Activated CD4-positive, alpha-beta T cell treated with anti-CD3 and anti-CD28 coated beads for 24 hours (primary cell): Measurements from ENCODE around the gene UNKL.

Experiments used
- DNase-seq, 2 donors: peaks; one replicate each; pipeline ENCODE4 v3.0.0-alpha.2; 2020; ENCODE audit warnings: low read depth in 2 of 2

The UNKL gene

DNA sequence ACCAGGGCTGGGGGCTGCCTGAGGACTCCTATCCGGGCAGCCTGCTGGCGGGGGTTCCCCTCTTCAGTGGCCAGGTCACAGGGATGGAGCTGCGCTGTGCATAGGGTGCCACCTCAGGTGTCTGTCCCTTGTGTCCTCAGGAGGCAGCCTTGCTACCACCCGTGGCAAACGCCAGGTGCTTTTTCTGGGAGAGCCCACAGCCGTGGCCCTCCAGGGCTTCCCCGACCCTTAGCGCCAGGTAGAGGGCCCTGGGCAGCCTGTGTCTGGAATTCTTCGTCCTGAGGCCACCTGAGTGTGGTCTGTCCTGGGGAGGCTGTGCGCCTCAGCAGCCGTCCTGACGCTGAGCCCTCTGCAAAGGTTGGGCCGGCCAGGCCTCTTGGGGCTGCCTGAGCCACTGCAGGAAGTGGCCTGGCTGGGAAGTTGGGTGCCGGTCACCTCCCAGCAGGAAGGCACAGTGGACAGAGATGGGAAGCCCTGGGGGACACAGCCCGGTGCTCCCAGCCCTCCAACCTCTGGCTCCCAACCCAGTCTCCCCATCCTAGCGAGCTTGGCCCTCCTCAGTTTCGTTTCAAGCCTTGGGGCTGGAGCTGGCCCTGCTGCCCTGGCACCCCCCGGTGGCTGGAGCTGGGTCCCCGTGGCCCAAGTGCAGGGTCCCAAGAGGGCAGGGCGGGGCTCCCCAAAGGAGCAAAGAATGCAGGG, 88.7 kb downstream of the UNKL start:
- no peak for DNase-seq

DNA sequence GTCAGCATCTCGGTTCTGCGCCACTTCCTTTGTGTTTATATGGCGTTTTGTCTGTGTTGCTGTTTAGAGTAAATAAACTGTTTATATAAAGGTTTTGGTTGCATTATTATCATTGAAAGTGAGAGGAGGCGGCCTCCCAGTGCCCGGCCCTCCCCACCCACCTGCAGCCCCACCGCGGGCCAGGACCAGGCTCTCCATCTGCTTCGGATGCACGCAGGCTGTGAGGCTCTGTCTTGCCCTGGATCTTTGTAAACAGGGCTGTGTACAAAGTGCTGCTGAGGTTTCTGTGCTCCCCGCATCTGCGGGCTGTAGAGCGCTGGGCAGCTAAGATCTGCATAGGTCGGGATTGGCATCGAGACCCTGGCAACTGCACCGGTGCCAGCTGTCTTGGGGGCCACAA, 89.2 kb downstream of the UNKL start:
- no peak for DNase-seq

DNA sequence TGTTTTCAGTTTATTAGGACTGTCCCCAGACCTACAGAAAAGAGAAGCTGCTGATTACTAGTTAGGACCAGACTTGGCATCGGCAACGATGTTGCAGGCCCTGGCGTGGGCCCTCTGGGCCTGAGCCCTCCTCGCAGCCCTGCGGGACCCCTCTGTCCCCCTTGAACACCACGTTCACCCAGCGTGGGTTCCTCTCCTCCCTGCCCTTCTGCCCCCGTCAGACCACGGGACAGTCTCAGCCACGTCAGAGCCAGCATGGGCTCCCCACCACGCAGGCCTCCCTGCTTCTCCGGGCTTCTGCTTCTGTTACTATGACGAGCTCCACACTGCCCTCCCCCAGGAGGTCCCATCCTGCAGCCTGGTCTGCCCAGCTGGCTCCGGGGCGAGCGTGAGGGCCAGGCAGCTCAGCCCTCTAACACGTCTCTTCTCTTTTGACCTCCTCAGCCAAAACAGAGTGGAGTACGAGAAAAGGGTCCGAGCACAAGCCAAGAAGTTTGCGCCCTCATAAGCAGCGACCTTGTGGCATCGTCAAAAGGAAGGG, 90.1 kb downstream of the UNKL start:
- no peak for DNase-seq

DNA sequence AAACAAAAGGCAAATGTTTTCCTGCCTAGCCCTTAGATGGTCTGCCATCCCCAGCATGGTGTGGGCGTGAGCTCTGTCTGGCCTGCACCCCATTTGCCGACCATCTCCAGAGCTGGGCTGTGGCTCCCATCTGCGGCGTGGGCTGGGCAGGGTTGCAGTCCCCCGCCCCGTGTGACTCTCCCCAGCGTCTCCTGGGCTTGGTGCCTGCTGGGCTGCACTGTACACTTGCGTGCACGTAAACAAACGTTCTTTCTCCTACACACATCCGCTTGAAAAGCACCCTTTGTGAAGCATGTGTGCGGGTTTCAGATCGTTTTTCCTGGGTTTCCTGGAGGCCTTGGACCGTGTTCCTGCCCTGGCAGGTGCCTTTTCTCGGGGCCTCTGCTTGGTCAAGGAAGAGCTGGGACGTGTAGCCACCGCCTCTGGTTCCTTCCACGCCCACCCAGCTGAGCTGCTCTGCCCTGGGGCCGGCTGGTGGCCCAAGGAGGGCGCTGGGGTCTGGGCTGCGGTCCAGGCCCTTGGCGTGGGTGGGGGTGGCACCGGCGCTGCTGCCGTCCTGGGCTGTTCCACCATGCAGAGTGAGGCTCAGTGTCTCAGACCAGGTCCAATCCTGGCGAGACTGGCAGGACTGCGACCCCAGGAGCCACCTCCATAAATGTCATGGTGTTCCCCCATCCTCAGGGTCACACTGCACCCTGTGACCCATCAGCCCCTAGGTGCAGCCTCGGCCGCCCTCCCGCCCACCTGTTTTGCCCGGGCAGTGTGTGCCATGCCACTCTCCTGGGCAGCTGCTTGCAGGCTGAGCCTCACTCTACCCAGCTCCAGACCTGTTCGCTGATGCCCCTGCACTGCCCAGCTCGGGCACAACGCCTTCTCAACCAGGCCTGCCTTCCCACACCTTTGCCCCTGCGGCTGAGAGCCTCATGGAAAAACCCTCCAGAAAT, 90.9 kb downstream of the UNKL start:
- DNase-seq = no peak

DNA sequence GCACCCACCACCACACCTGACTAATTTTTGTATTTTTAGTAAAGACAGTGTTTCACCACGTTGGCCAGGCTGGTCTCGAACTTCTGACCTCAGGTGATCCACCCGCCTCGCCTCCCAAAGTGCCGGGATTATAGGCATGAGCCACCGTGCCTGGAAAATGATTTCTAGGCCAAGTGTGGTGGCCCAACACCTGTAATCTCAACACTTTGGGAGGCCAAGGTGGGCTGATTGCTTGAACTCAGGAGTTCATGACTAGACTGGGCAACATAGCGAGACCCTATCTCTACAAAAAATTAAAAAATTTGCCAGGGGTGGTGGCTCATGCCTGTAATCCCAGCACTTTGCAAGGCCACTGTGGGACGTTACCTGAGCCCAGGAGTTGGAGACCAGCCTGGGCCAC, 92.1 kb downstream of the UNKL start:
- no peak for DNase-seq

DNA sequence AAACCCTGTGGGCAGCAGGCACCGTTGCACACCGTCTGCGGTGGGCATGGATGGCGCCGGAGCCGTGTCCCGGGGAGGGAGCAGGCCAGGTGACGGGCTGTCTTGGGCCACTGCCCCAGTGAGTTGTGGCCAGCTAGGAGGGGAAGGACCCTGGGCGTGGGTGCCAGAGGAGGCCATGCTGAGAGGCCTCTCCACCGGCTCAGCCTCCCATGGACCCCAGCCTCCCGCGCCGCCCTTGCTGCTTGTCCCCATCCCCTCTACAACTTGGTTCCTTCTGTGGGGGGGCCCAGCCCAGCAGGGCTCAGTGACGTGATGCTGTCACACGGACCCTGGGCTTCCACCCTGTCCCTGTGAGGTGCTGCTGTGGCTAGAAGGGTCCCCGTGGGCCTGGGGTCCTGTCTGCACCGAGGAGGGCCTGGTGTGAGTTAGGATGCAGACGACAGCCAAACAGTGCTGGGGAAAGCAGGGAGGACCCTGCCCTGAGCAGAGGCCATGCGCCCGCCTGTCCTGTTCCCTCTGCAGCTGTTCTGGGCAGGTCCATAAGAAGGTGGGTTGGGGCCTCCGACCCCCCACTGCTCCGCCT, 93.8 kb downstream of the UNKL start:
- no peak for DNase-seq

DNA sequence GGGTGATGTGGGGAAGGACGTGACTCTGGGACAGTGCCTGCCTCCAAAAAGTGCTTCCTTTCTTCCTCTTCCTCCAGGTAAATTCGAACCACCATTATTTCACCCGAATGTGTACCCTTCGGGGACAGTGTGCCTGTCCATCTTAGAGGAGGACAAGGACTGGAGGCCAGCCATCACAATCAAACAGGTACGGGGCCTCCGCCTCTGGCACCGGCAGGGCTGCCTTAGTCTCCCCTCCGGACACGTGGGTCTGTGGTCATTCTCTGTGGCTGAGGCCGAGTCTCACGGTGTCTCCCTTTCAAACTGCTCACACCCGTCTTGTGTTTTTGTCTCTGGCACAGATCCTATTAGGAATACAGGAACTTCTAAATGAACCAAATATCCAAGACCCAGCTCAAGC, 94.4 kb downstream of the UNKL start:
- DNase-seq = no peak

DNA sequence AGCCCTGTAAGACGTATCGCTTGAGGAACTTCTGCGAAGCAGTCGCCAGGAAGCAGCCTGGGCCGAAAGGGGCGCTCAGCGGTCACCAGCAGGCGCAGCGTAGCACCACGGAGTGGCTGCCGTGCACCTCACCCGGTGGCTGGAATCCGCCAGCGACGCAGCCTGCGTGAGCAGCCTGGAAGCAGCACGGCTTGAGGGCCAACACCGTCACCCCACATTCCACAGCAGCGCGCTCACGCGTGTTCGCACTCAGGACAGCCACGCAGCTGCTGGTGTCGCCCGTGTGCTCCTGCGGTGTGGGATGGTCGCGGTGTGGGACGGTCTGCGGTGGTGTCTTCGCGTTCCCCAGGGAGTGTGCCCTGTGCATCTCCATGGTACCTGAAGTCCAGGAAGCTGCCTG, 95.5 kb downstream of the UNKL start:
- no peak for DNase-seq

DNA sequence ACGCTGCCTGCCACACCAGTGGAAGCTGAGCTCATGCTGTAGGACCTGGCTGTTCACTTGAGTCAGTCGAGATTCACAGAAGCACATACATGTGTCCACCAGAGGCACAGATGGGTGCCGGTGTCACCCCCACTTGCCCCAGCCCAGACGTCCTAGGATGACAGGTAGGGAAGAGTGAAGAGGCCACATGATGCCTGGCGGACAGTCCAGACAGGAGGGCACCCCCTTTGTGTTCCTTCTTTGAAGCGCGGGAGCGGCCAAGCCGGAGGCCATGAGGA, 96.3 kb downstream of the UNKL start:
- no peak for DNase-seq

DNA sequence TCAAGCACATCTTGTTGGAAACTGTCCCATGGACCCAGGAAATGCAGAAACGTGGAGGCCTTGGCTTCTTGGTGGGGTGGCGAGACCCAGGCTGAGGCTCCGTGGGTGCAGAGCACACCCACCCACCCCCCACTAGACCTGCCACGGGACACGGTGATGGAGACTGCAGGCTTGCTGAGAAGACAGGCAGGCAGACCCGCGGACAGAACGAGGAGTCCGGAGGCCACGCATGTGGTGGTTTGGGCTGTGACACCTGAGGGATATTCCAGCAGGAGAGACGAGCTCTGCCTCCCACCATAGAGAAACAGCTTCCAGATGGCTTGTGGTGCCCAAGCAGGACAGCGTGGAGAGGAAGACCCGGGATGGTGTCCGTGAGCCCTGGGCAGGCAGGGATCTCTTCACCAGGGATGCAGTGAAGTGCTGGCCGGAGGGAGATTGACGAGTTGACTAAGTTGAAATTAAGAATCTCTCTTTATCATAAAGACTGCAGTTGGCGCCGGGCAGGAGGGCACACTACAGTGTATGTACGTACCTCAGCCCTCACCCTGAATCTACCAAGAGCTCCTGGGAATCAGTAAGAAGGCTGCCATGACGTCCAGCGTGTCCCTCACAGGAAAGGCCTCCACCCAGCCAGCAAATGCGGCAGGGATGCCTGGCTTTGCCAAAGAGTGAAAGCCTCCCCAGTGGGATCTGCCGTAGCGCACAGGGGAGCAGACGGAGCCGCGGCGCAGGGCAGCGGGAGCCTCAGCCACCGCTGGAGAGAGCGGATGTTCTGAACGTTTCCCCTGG, 96.8 kb downstream of the UNKL start:
- no peak for DNase-seq

DNA sequence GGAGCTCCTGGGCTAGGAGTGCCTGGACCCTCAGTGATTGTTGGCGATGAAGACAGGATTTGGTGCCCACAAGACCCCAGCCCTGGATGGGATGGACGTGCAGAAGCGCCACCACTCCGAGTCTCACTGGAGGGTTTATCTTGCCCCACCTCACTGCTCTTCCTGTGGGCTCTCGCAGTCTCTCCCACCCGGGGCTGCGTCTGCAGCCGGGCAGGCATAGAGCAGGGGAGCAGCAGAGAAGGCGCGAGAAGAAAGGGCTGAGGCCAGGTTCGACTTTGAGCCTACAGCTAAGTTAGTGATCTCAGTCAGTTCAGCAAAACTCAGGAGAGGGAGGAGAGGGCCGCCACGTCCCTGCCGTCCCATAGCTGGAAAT, 98.5 kb downstream of the UNKL start:
- DNase-seq = no peak

DNA sequence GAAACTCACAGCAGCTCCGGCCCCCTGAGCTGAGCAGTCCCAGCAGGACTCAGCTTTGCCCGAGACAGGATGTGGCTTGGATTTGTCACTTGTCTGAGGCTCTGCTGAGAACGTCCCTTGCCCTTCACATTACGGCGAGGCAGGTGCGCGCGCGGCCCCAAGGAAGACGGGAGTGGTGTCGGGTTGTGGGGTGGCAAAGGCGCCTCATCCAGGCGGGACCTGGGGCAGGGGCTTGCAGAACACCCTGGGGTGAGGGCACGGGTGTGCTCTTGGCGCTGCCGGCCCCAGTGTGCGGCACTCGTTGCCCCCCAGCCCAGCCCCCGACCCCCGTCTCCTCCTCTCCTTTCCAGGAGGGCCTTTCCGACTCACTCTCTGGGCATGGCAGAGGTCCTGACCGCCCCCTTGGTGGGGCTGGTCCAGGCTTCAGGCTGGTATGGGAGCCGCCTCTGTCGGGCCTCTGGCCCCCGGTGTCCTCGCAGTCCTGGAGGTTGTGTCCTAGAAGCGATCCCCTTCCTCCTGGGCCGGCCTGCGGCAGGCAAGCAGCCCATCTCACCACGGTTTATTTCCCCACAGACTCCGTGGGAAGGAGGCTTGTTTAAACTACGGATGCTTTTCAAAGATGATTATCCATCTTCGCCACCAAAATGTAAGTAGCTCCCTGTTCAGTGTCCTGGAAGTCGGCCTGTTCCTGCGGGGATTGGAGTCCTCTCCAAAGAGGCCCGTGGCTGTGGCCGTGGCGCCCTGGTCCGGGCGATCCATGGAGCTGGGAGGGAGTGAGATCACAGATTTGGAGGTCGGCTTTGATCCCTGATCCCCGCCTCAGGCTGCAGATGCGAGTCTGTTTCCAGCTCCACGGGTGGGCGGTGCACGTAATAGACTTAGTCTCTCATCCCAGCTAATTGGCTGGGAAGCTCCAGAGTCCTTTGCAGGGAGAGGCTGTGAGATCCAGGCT, 99.1 kb downstream of the UNKL start:
- no peak for DNase-seq

DNA sequence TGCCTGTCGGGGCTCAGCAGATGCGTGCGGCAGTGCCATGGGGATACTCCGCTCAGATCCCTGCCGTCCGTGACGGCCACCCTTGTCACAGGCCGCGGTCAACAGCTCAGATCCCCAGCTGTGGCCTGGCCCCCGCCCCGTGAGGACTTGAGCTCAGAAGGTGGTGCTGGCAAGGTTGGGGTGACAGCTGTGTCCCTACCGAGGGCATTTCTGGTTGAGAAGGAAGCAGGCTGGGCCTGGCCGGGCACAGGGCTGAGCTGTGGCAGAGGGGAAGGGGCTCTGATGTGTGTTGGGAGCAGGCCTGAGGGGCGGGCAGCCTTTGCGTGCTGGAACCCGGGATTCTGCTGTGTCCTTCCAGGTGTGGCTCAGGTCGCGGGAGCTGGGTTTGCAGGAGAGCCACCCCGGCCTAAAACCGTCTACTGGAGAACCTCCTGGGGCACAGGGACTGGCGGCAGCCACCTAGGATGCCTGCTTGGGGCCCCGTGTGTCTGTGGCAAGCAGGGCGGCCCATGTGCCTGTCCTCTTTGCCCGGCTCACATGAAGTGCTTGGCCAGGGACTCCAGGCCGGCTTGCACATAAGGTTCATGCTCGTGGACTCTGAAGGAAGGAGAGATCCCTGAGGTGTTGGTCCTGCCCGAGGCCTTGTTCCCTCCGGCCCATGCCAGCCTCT, 100.0 kb downstream of the UNKL start:
- no peak for DNase-seq

DNA sequence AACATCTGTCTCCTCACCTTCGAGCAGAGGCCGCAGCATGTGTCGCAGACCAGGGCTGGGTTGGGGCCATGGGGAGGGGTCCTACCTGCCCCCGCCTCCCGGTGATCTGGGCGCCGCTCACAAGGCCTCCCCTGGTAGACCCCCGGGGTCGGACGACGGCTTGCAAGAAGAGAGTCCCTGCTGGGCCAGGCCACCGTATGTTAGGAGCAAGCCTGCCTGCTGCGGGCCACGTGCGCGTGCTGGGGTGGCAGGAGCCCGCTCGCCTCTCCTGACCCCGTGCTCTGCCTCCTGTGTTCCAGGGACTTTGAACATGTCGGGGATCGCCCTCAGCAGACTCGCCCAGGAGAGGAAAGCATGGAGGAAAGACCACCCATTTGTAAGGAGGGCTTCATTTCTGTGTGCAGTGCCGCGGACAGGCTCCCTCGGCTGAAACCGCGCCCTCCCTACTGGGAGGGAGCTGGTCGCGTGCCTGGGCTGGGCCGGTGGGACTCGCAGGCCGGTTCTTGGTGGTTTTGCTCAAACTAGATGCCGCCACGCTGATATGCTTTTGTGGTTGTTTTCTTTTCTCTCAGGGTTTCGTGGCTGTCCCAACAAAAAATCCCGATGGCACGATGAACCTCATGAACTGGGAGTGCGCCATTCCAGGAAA, 100.7 kb downstream of the UNKL start:
- DNase-seq = no peak
